DOHH2 (cell line): ENCODE results near the gene ACOT11.

Source experiments
- EZH2phosphoT487 ChIP-seq: fragments of 200-600 bp; sonication (generic); IDR thresholded peaks from 2 replicates; pipeline ENCODE4 v1.6.1; 2017; ENCODE audit warnings: borderline replicate concordance, mild to moderate bottlenecking, antibody characterized with exemption, low read length, moderate library complexity, mixed read lengths
- TF ChIP-seq, protein P1 (sequence below): fragments of 200-600 bp; sonication (generic); IDR thresholded peaks from one replicate; pipeline ENCODE4 v1.5.1; 2014; ENCODE audit warnings: antibody characterized with exemption, mild to moderate bottlenecking, low read depth, low read length; ENCODE audit not compliant: poor library complexity, severe bottlenecking

DNA sequence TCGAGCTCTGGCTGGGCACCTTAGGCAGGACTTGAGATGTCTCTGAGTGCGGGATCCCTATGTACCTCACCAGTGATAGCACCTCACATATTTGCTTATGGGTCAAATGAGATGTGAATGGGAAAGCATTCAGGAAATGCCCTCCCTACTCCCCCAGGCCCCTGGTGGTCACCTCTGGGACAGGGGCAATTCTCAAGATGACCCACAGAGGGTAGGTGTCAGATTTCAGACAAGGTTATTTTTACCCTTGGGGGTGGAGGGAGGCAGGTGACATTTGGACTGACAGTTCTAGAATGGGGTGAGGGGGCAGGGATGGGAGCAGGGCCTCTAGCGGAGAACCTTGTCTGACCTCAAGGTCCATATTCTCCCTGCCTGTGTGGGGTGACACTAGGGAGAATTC is 27.1 kb downstream of the ACOT11 start:
- no peak for TF ChIP-seq EZH2phosphoT487
- TF ChIP-seq, protein P1, sequence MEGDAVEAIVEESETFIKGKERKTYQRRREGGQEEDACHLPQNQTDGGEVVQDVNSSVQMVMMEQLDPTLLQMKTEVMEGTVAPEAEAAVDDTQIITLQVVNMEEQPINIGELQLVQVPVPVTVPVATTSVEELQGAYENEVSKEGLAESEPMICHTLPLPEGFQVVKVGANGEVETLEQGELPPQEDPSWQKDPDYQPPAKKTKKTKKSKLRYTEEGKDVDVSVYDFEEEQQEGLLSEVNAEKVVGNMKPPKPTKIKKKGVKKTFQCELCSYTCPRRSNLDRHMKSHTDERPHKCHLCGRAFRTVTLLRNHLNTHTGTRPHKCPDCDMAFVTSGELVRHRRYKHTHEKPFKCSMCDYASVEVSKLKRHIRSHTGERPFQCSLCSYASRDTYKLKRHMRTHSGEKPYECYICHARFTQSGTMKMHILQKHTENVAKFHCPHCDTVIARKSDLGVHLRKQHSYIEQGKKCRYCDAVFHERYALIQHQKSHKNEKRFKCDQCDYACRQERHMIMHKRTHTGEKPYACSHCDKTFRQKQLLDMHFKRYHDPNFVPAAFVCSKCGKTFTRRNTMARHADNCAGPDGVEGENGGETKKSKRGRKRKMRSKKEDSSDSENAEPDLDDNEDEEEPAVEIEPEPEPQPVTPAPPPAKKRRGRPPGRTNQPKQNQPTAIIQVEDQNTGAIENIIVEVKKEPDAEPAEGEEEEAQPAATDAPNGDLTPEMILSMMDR = no peak
